Activated CD8-positive, alpha-beta T cell treated with anti-CD3 and anti-CD28 coated beads for 36 hours (primary cell): ENCODE measurements around the gene SYK. TPM values are rescaled to one million over a fixed set of nuclear protein-coding genes. Genes with fewer than 3 reads are reported as not detected.
"Not testable (repeated sequence)": the region's sequence is repeated elsewhere in the genome, so short reads cannot be mapped to it uniquely, and the experiment has no call there.

Experiments used
- ATAC-seq: fragments of 200-7000 bp; cut with Tn5 transposase; one replicate; pipeline ENCODE4 v1.10.0; 2021; ENCODE audit warnings: mild to moderate bottlenecking, moderate library complexity
- CTCF ChIA-PET: fragments of 350-600 bp; sonication (Branson Sonifier 250); formaldehyde crosslinking; loops from one replicate; lab custom pipeline; 2021; ENCODE audit warnings: antibody characterized with exemption; lab: Charles Lee
- POLR2A ChIA-PET: fragments of 350-600 bp; sonication (Branson Sonifier 250); formaldehyde crosslinking; loops from one replicate; lab custom pipeline; 2021; ENCODE audit warnings: antibody characterized with exemption; lab: Charles Lee
- DNase-seq: peaks from one replicate; pipeline ENCODE4 v3.0.0-alpha.2; 2020
- H3K27ac Mint-ChIP-seq: one replicate; pipeline ENCODE4 v1.8.0; 2021; ENCODE audit warnings: mild to moderate bottlenecking, mixed read lengths
- H3K27me3 Mint-ChIP-seq: one replicate; pipeline ENCODE4 v1.8.0; 2021; ENCODE audit warnings: mixed read lengths
- H3K36me3 Mint-ChIP-seq: one replicate; pipeline ENCODE4 v1.8.0; 2021; ENCODE audit warnings: low read depth, mixed read lengths
- H3K4me1 Mint-ChIP-seq: one replicate; pipeline ENCODE4 v1.8.0; 2021; ENCODE audit warnings: low read depth, mixed read lengths
- H3K4me3 Mint-ChIP-seq: one replicate; pipeline ENCODE4 v1.8.0; 2021; ENCODE audit warnings: mild to moderate bottlenecking, moderate library complexity, mixed read lengths
- H3K9me3 Mint-ChIP-seq: one replicate; pipeline ENCODE4 v1.8.0; 2021; ENCODE audit warnings: mixed read lengths
- CTCF ChIP-seq: fragments of 200-600 bp; IDR thresholded peaks from one replicate; pipeline ENCODE4 v1.8.0; 2022; ENCODE audit warnings: antibody characterized with exemption, mild to moderate bottlenecking
- intact Hi-C: fragments of 100-400 bp; cut with micrococcal nuclease; formaldehyde crosslinking; loops from one replicate; pipeline ENCODE4 v1.10.0; 2022
- total RNA-seq, 2 experiments: library from RNA; stranded (reverse); gene quantifications; one replicate each; pipeline ENCODE4 v1.2.3, GENCODE V29; 2021

The SYK gene
- total RNA-seq, 2 experiments from 2014 or later = 0.20 to 0.56 TPM

DNA sequence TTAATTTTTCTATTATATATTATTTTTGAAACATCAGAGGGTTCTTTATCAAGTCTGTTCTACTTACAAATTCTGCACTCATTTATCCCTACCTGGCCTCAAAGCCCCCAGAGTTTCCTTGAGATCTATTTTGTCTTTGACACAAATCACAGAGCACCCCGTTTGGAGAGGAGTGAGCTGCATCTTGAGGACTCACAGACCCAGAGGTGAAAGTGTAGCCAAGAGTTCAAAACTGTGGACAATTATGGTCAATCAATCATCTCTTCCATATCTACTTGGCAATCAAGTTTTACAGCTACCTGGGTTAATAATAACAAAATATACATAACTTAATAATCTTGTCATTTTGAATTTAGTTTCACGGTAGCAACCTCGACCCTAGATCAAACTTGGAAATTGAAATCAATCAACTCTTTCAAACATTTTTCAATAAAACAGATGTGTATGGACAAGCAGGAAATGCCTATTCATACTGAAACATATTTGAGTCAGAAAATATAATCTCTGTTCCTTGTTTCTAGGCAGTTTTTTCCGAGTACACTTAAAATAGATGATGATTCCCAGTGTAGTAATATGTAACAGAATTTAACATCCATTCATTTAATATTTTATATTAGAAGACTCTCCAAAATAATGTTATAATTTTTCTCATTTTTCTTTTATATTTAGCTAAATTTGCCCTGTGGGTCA is 13.7 kb upstream of the SYK start:
- H3K27ac Mint-ChIP-seq = no peak overlapping the region
- ChIA-PET CTCF (no interaction called here), POLR2A (interaction anchor here (0.6 kb wide), 1 partner anchor 128 kb away, joined by 4 read pairs; no protein-coding TSS in a partner anchor)

DNA sequence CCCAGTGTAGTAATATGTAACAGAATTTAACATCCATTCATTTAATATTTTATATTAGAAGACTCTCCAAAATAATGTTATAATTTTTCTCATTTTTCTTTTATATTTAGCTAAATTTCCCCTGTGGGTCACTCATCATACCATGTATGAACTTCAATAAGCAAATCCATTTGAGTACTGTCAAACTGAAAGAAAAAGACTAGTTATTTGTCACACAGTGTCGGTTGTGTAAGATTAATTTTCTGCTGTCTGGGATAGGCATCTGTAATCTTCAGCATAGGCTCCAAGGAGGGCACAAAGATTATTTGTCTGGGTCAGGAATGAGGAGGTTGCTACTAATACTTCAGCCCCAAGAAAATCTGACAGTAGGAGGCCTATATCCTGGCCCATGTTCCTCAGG is 13.1 kb upstream of the SYK start:
- CTCF ChIA-PET, POLR2A ChIA-PET, H3K9me3 Mint-ChIP-seq, H3K27ac Mint-ChIP-seq, H3K4me3 Mint-ChIP-seq, H3K36me3 Mint-ChIP-seq, DNase-seq, intact Hi-C loops, ATAC-seq, H3K4me1 Mint-ChIP-seq: not testable (repeated sequence)
- H3K27me3 Mint-ChIP-seq = peaks cover 12% of the 10 kb centered on the region

More for the DNA sequence above, 13.7 kb upstream of the SYK start:
- DNase-seq (no peak), ATAC-seq (no peak)
- Mint-ChIP-seq H3K36me3 (no peaks in the 10 kb centered on the region), H3K4me1 (no peaks in the 10 kb centered on the region), H3K27me3 (peaks cover 12% of the 10 kb centered on the region), H3K9me3 (peaks cover 3% of the 10 kb centered on the region), H3K4me3 (no peak overlapping the region)
- intact Hi-C loops = no loop called here
- no peak for TF ChIP-seq CTCF

GRCh38 chr9:90789408-90789807 is 12.2 kb upstream of the SYK start:
- no peaks in the 10 kb centered on the region for H3K36me3 Mint-ChIP-seq
- H3K27me3 Mint-ChIP-seq = peaks cover 15% of the 10 kb centered on the region
- H3K27ac Mint-ChIP-seq = no peak overlapping the region
- TF ChIP-seq CTCF = no peak
- no peak for ATAC-seq
- ChIA-PET CTCF (interaction anchor here (1.0 kb wide), 1 partner anchor 81 kb away, joined by 3 read pairs; no protein-coding TSS in a partner anchor), POLR2A (no interaction called here)
- no peak for DNase-seq
- H3K9me3 Mint-ChIP-seq = peaks cover 4% of the 10 kb centered on the region
- no peak overlapping the region for H3K4me3 Mint-ChIP-seq
- intact Hi-C loops = no loop called here
- H3K4me1 Mint-ChIP-seq = peaks cover 2% of the 10 kb centered on the region

DNA sequence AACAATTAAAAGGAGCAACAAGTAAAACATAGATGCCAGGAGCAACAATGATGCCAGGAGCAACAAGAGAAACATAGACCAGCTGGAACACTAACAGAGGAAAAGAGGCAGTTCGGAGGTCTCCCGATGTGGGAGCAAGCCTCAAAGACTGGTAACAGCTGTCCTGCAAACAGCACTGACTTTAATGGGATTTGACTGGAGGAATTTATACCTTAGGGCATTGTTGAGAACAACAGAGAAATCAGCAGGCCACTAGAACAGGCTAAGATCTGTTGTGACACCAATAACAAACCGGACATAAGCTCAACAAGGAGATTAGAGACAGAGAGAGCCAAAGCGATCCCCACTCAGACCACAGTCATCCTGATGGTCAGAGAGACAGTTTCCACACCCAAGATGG is 11.8 kb upstream of the SYK start:
- intact Hi-C loops = no loop called here
- peaks cover 4% of the 10 kb centered on the region for H3K9me3 Mint-ChIP-seq
- no peak overlapping the region for H3K4me3 Mint-ChIP-seq
- H3K27me3 Mint-ChIP-seq = peaks cover 15% of the 10 kb centered on the region
- ATAC-seq = no peak
- no peaks in the 10 kb centered on the region for H3K36me3 Mint-ChIP-seq
- ChIA-PET POLR2A (no interaction called here), CTCF (interaction anchor here (1.0 kb wide), 1 partner anchor 81 kb away, joined by 3 read pairs; no protein-coding TSS in a partner anchor)
- H3K27ac Mint-ChIP-seq = no peak overlapping the region
- H3K4me1 Mint-ChIP-seq = peaks cover 2% of the 10 kb centered on the region
- no peak for TF ChIP-seq CTCF
- no peak for DNase-seq

DNA sequence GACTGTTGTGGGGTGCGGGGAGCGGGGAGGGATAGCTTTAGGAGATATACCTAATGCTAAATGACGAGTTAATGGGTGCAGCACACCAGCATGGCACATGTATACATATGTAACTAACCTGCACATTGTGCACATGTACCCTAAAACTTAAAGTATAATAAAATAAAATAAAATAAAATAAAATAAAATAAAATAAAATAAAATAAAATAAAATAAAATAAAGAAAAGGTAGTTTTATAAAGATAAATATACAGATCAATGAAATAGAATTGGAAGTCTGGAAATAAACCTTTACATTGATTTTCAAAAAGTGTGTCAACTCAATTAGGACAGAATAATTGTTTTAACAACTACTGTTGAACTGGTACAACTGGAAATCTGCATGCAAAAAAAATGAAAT is 8.6 kb upstream of the SYK start:
- DNase-seq, POLR2A ChIA-PET, H3K27ac Mint-ChIP-seq, ATAC-seq, intact Hi-C loops, H3K9me3 Mint-ChIP-seq, CTCF ChIA-PET, H3K4me3 Mint-ChIP-seq, H3K4me1 Mint-ChIP-seq, H3K36me3 Mint-ChIP-seq: not testable (repeated sequence)
- H3K27me3 Mint-ChIP-seq = peaks cover 30% of the 10 kb centered on the region

DNA sequence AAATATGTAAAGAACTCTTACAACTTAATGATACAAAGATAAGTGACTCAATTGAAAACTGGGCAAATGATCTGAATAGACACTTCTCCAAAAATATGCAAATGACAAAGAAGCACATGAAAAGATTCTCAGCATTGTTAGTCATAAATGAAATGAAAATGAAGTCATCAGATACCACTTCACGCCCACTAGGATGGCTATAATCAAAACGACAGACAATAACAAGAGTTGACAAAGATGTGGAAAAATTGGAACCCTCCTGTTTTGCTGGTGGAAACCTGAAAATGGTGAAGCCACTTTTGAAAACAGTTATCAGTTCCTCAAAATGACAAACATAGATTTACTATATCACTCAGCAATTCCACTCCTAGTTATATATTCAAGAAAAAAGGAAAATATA is 7.9 kb upstream of the SYK start:
- Mint-ChIP-seq H3K9me3 (peaks cover 4% of the 10 kb centered on the region), H3K27me3 (peaks cover 30% of the 10 kb centered on the region), H3K27ac (no peak overlapping the region), H3K4me3 (no peak overlapping the region), H3K36me3 (no peaks in the 10 kb centered on the region), H3K4me1 (peaks cover 2% of the 10 kb centered on the region)
- intact Hi-C loops = no loop called here
- ATAC-seq (no peak), DNase-seq (no peak)
- no peak for TF ChIP-seq CTCF
- POLR2A ChIA-PET = no interaction called here
- CTCF ChIA-PET = no interaction called here
